NT2/D1 (cell line): ENCODE measurements around the gene CYP27C1.

Experiments used
- DNase-seq: peaks from one replicate; pipeline ENCODE4 v3.0.0-alpha.2; 2011; ENCODE audit warnings: low read depth, low spot score
- H3K27me3 ChIP-seq: 2 replicates; pipeline ENCODE4 v1.6.0; 2011; ENCODE audit warnings: mild to moderate bottlenecking; ENCODE audit not compliant: insufficient read length, insufficient read depth
- H3K36me3 ChIP-seq: 2 replicates; pipeline ENCODE4 v1.6.1; 2011; ENCODE audit warnings: mild to moderate bottlenecking, low read length, mixed read lengths; ENCODE audit not compliant: insufficient read depth, insufficient read length
- H3K4me1 ChIP-seq: 2 replicates; pipeline ENCODE4 v1.5.1; 2011; ENCODE audit not compliant: insufficient read depth, insufficient read length
- H3K4me3 ChIP-seq: 2 replicates; pipeline ENCODE4 v1.5.1; 2011; ENCODE audit warnings: low read depth; ENCODE audit not compliant: insufficient read length
- H3K9ac ChIP-seq: 2 replicates; pipeline ENCODE4 v1.6.0; 2011; ENCODE audit warnings: low read depth; ENCODE audit not compliant: insufficient read length
- H3K9me3 ChIP-seq: 2 replicates; pipeline ENCODE4 v1.5.1; 2011; ENCODE audit warnings: mild to moderate bottlenecking, low read length; ENCODE audit not compliant: insufficient read depth
- SUZ12 ChIP-seq: IDR thresholded peaks from 2 replicates; pipeline ENCODE4 v1.6.1; 2011; ENCODE audit not compliant: insufficient read length, insufficient read depth; ENCODE audit errors: extremely low read depth
- YY1 ChIP-seq: IDR thresholded peaks from 2 replicates; pipeline ENCODE4 v1.6.1; 2011; ENCODE audit not compliant: insufficient read length, insufficient read depth
- ZNF274 ChIP-seq: IDR thresholded peaks from 2 replicates; pipeline ENCODE4 v1.6.1; 2011; ENCODE audit warnings: mild to moderate bottlenecking, low read depth, low read length

CYP27C1 gene

DNA sequence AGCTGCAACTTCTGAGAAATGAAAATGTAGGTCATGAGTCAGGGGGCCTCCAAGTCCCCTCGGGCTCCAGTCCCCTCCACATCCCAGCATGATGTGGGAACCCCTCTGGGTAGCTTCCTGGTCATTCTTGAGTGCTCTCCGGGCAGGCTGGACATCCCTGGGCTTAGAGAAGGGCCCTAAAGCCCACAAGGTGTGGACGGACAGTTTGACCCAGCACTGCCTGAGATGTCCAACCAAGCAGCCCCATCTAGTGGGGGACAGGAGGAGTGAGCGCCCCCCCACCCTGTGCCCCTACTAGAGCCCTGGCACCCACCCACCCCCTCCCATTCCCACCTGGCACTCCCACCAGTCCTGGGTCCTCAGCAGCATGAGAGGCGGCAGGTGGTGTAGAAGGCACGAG lies 46.0 kb downstream of the CYP27C1 start:
- DNase-seq = no peak
- Histone ChIP-seq H3K27me3 (no peaks in the 10 kb centered on the region), H3K4me3 (no peak overlapping the region), H3K36me3 (no peaks in the 10 kb centered on the region), H3K4me1 (peaks cover 10% of the 10 kb centered on the region), H3K9ac (no peak overlapping the region), H3K9me3 (no peaks in the 10 kb centered on the region; the same call in 1 of the 2 replicates)
- TF ChIP-seq SUZ12 (no peak), ZNF274 (no peak), YY1 (no peak)

DNA sequence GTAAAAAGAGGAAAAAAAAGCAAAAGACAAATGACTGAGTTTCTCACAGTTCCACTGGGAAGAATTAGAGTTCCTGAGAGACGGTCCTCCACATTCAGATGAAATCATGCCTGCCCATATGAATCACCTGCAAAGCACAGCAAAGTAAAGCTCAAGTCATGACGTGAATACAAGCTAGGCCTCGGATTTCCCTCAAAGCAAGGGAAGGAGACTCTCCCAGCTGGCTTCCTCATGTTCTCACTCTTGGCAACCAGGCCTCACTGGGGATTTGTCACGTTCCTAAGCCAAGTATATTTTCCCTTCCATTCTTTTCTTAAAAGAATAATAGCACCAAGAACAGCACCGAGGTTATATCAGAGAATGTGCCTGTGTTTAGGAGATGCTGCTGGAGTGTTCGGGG lies 47.0 kb downstream of the CYP27C1 start:
- Histone ChIP-seq H3K27me3 (no peaks in the 10 kb centered on the region), H3K9ac (no peak overlapping the region), H3K9me3 (no peaks in the 10 kb centered on the region), H3K4me3 (no peak overlapping the region), H3K36me3 (no peaks in the 10 kb centered on the region), H3K4me1 (peaks cover 10% of the 10 kb centered on the region)
- no peak for DNase-seq
- TF ChIP-seq SUZ12 (no peak), YY1 (no peak), ZNF274 (no peak)

DNA sequence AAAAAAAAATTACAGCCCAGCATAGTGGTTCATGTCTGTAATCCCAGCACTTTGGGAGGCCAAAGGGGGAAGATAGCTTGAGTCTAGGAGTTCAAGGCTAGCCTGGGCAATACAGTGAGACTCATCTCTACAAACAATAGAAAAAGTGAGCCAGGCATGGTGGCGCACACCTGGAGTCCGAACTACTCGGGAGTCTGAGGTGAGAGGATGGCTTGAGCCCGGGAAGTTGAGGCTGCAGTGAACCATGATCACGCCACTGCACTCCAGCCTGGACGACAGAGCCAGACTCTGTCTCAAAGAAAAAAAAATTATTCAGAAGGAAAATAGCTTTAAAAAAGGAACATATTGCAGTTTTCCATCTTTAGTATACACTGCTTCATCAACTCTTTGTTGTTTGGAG lies 47.8 kb downstream of the CYP27C1 start:
- Histone ChIP-seq H3K4me3 (no peak overlapping the region), H3K9me3 (no peaks in the 10 kb centered on the region), H3K4me1 (peaks cover 10% of the 10 kb centered on the region), H3K9ac (no peak overlapping the region), H3K27me3 (no peaks in the 10 kb centered on the region), H3K36me3 (no peaks in the 10 kb centered on the region)
- TF ChIP-seq SUZ12 = no peak
- TF ChIP-seq YY1 = no peak
- TF ChIP-seq ZNF274 = no peak
- DNase-seq = no peak

DNA sequence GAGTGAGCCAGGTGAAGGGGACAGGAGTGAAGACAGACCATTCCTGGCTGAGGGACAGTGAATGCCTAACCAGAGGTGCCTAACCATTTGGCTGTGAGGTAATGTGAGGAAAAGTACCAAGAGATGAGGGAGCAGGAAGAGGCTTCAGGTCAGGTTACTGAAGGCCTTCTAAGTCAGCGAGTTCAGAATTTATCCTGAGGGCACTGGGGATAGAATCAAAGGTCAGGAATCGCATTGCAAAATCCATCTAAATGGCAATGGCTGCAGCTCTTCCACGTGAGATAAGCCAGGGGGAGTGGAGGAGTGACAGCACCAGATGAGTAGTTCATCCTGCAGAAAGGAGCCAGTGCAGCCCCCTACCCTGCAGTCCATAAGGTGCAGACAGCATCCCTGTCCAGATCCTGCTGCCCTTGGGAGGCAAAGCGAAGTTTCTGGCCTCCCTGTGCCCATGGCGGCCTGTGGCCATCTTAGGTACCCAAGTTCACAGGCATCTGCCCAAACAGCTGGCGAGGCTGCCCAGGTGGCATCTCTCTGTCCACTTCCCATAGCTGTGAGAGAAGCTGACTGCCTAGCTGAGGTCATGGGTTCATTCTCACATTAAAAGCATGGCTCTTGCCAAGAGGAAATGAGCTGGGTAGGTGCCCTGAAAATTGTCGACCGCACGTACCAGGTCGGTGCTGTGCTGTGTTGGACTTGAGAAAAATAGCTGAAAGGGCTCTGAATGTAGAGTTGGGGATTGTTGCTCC lies 49.5 kb downstream of the CYP27C1 start:
- no peaks in the 10 kb centered on the region for H3K36me3 ChIP-seq
- DNase-seq = no peak
- H3K27me3 ChIP-seq = no peaks in the 10 kb centered on the region
- H3K4me1 ChIP-seq = peaks cover 10% of the 10 kb centered on the region
- no peak overlapping the region for H3K4me3 ChIP-seq
- TF ChIP-seq SUZ12 (no peak), YY1 (no peak), ZNF274 (no peak)
- H3K9ac ChIP-seq = no peak overlapping the region
- no peaks in the 10 kb centered on the region for H3K9me3 ChIP-seq

DNA sequence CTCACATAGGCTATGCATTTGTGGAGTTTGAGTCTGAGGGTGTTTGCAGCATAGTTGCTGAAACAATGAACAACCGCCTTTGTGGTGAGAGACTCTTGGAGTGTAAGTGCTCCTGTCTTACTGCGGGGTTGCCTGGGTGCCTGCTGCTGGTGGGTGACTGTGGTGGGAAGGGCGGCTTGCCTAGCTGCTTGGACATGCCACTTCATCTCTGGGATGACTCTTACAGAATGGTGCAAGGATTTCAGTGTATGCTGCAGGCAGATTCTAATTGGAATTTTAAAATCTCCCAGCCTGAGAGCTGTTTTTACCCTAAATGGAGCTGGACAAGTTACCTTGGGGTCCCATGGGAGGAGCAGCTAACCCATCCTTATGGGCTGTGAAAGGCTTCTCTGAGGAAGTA lies 50.1 kb downstream of the CYP27C1 start:
- H3K4me1 ChIP-seq = peaks cover 12% of the 10 kb centered on the region
- no peak overlapping the region for H3K4me3 ChIP-seq
- H3K36me3 ChIP-seq = no peaks in the 10 kb centered on the region
- H3K9me3 ChIP-seq = no peaks in the 10 kb centered on the region
- H3K9ac ChIP-seq = no peak overlapping the region
- no peaks in the 10 kb centered on the region for H3K27me3 ChIP-seq
- DNase-seq = no peak
- no peak for TF ChIP-seq ZNF274
- no peak for TF ChIP-seq YY1
- no peak for TF ChIP-seq SUZ12

DNA sequence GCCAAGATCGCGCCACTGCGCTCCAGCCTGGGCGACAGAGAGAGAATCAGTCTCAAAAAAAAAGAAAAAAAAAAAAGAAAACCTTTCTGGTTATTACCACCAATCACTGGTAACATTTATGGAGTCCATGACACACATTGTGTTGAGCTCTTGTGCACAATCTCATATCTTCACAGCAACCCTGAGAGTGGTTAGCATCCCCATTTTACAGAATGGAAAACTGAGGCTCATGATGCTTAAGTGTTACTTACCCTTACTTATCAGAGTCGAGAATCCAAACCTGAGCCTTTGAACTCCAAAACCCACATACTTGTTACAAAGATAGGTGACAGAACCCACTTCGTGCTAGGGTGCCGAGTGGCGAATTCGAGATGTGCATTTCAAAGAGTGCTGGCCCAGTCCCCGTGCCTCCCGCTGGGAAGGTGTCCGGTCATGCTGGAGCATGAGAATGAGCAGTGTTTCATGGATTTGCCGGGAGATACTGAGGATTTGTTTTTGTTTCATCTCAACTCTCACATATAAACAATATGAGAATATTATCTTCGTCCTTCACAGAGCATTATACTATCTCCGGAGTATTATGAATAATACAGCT lies 50.9 kb downstream of the CYP27C1 start:
- TF ChIP-seq ZNF274 (no peak), SUZ12 (no peak), YY1 (no peak)
- Histone ChIP-seq H3K9me3 (no peaks in the 10 kb centered on the region), H3K4me3 (no peak overlapping the region), H3K9ac (no peak overlapping the region), H3K4me1 (peaks cover 7% of the 10 kb centered on the region), H3K27me3 (no peaks in the 10 kb centered on the region), H3K36me3 (no peaks in the 10 kb centered on the region)
- DNase-seq = no peak

DNA sequence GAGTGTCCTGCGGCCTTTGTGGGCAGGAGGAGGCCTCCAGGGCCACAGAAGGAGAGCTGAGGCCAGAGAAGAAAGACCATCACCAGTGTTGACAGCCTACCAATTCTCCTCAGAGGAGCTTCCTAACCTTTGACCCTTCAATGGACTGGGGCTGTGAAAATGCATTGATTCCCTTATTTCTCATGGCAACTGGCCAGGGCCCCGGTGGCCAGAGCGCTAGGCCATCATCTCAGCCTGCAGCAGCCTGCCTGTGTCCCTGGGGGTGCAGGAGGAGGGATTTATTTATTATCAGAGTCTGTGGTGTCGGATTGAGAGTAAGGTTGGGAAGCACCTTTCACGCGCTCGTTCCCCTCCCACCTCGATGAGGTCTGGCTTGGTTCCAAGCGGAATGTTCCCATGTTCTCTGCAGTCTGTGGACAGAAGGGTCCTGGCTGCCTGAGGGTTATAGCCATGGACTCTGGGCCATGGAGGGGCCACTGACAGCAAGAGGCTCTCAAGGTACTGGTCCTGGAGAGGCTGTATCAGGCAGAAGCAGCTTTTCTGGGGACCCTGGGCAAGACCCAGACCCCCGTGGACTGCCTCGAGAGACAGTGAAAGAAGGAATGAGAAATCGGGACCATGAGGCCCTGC lies 53.8 kb downstream of the CYP27C1 start:
- no peaks in the 10 kb centered on the region for H3K9me3 ChIP-seq
- H3K4me3 ChIP-seq = no peak overlapping the region
- no peak for TF ChIP-seq ZNF274
- no peak for TF ChIP-seq SUZ12
- TF ChIP-seq YY1 = no peak
- peaks cover 7% of the 10 kb centered on the region for H3K4me1 ChIP-seq
- no peak overlapping the region for H3K9ac ChIP-seq
- no peaks in the 10 kb centered on the region for H3K36me3 ChIP-seq
- no peak for DNase-seq
- H3K27me3 ChIP-seq = peaks cover 2% of the 10 kb centered on the region
